ENCODE measurements around the gene TSNAXIP1. TPM values are rescaled to one million over a fixed set of nuclear protein-coding genes. Genes with fewer than 3 reads are reported as not detected.
A peak's percentile ranks its signal among the peaks of the same experiment; 100 is the strongest.
"Not testable (repeated sequence)": the region's sequence is repeated elsewhere in the genome, so short reads cannot be mapped to it uniquely, and the experiment has no call there.

The TSNAXIP1 gene
- total RNA-seq, 1 donor = 0.42 TPM

DNA sequence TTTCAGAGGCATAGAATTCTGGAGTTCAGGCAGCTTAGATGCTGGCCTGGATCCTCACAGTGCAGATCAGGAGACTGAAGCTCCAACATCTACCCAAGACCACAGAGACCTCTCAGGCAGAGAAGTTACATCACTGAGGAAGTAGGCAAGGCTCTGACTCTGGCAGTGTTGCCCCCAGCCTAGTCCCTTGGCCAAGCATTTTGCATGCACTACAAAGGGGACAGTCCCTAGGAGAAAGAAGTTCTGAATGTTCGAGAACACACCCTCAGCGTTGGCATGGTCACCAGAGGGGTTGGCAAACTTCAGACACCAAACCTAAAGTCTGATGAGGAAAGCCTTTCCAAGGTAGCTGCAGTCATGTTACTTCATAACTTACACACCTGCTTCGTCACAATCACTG is 2.8 kb upstream of the TSNAXIP1 start:
- Histone ChIP-seq H3K4me3 (ENCODE audit: low read length) (no peak overlapping the region), H3K9me3 (ENCODE audit: low read depth, low read length) (no peaks in the 10 kb centered on the region), H3K4me1 (ENCODE audit: insufficient read depth, low read length) (peaks cover 66% of the 10 kb centered on the region), H3K27me3 (ENCODE audit: insufficient read depth, low read length) (no peaks in the 10 kb centered on the region)

DNA sequence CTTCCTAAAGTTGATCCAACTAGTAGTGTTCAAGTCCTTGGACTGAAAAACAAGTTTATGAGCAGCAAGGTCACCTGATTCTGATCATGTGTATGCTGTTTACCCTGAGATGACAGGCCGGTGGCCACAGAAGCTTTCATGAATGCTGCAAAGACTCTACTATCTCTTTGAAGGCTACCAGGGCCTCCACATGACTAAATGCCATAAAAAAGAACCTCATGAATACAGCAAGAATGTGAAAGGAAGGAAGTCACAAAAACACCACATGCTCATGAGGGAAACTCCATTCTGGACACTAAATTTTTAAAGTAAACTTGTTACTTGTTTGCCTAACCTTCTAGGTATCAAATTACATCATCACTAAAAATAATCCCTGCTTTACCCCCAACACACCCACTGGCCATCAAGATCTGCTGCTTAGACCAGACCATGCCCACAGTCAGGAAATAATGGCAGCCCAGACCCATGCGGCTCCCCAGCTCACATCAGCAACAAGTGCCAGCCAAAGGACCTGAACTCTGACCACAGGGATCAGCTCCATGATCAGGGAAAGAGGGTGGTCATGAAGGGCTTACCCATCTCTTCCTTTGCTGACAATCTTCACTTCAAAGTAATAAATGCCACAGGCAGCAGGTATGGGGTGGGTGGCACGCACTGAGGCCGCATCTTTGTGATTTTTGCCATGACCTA is 1.7 kb upstream of the TSNAXIP1 start:
- Histone ChIP-seq H3K9me3 (ENCODE audit: low read depth, low read length) (no peaks in the 10 kb centered on the region), H3K4me3 (ENCODE audit: low read length) (no peak overlapping the region), H3K4me1 (ENCODE audit: insufficient read depth, low read length) (peaks cover 64% of the 10 kb centered on the region), H3K27me3 (ENCODE audit: insufficient read depth, low read length) (no peaks in the 10 kb centered on the region)

DNA sequence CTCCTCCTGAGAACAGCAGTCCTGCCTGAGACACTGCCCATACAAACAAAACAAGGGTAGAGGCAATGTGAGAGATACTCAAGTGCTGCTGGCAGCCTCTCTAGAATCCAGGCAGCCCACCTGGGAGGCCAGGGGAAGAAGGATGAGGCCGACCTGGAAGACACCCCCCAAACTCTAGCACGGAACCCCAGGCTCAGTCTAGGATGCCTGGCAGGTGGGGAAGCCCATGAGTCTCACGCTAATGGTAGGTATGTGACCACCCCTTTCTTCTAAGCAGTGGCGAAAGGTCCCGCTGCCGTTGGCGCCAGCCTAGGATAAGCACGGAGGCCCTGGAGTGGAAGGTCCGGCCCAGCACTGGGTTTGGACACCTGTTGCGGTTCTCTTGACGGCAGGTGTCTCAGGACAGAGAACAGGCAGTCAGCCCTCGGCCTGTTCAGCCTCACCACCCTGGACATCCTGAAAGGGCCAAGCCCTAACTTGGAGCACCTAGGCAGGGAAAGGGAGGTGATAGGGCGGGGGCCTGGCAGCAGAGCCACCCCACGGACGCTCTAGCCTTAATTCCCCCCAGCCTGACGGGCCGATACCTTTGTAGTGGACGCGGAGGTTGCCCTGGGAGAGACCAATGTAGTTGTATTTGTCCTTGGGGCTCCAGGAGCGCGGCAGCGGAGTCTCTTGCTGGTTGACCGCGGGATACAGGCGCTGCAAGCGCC is 816 bp upstream of the TSNAXIP1 start:
- Histone ChIP-seq H3K27me3 (ENCODE audit: insufficient read depth, low read length) (no peaks in the 10 kb centered on the region), H3K9me3 (ENCODE audit: low read depth, low read length) (no peaks in the 10 kb centered on the region), H3K4me3 (ENCODE audit: low read length) (peak overlapping the region; percentile 81), H3K4me1 (ENCODE audit: insufficient read depth, low read length) (peaks cover 57% of the 10 kb centered on the region)

DNA sequence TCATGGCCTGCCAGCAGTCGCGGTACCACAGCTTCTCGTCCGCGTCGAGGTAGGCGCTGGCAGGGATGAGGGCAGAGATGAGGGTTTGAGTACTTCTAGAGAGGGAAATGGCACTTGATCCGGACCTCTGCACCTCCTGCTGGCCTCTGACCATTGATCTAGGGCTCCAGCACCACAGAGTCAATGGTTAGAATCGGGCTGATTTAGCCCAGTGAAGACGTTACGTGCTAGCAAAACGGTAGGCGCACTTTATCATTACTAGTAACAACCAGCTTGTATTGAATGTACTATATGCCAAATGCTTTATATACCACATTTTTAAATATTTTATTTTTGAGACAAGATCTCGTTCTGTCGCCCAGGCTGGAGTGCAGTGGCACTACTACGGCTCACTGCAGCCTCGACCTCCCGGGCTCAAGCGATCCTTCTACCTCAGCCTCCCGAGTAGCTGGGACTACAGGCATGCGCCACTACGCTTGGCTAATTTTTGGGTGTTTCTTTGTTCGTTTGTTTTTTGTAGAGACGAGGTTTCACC is 526 bp downstream of the TSNAXIP1 start:
- H3K27me3 ChIP-seq (ENCODE audit: insufficient read depth, low read length) = no peaks in the 10 kb centered on the region
- H3K4me3 ChIP-seq (ENCODE audit: low read length) = peak overlapping the region; percentile 81
- H3K9me3 ChIP-seq (ENCODE audit: low read depth, low read length) = no peaks in the 10 kb centered on the region
- H3K4me1 ChIP-seq (ENCODE audit: insufficient read depth, low read length) = peaks cover 44% of the 10 kb centered on the region

DNA sequence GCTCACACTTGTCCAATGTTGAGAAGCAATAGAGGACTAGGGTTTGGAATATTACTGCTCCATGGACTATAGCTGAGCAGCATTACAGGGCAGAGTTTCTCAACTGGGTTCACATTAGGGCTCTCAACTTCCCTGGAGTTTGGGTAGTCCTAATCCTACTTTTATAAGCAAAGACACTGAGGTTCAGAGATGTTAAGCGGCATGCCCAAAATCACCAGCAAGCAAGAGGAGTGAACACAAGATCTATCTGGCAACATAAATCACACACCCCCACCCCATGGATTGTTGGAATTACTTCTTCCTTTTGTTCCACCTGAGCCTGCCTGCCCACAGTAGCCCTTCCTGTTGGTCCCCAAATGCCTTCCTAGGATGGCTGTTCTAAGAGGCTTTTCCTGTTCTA is 5.2 kb downstream of the TSNAXIP1 start:
- Histone ChIP-seq H3K4me3 (ENCODE audit: low read length) (no peak overlapping the region), H3K9me3 (ENCODE audit: low read depth, low read length) (no peaks in the 10 kb centered on the region), H3K27me3 (ENCODE audit: insufficient read depth, low read length) (no peaks in the 10 kb centered on the region), H3K4me1 (ENCODE audit: insufficient read depth, low read length) (peaks cover 7% of the 10 kb centered on the region)

- no peaks in the 10 kb centered on the region for H3K27me3 ChIP-seq (ENCODE audit: insufficient read depth, low read length)
- no peaks in the 10 kb centered on the region for H3K4me1 ChIP-seq (ENCODE audit: insufficient read depth, low read length)
- no peak overlapping the region for H3K4me3 ChIP-seq (ENCODE audit: low read length)
- no peaks in the 10 kb centered on the region for H3K9me3 ChIP-seq (ENCODE audit: low read depth, low read length)
These were observed 7.9 kb downstream of the TSNAXIP1 start for GRCh38 chr16:67814567-67814966.

DNA sequence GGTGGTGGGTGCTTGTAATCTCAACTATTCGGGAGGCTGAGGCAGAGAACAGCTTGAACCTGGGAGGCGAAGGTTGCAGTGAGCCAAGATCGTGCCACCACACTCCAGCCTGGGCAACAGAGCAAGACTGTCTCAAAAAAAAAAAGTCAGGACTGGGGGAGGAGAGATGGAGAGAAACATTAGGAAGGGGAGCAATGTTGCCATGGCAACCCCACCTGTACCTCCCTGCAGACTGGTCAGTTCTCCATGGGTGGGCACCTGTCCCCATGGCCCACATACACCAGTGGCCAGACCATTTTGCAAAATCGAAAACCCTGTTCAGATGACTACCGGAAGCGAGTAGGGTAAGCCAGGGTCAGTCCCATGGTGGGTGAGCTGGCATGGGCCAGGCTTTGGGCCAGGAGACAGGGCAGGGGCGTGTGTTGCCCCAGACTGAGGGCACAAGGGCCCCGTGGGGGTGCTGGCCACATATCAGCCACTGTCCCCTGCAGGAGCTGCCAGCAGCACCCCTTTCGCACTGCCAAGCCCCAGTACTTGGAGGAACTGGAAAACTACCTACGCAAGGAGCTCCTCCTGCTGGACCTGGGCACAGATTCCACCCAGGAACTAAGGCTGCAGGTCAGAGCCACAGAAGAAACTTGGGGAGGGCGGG is 14.0 kb downstream of the TSNAXIP1 start:
- Histone ChIP-seq H3K4me3 (ENCODE audit: low read length) (no peak overlapping the region), H3K9me3 (ENCODE audit: low read depth, low read length) (no peaks in the 10 kb centered on the region), H3K4me1 (ENCODE audit: insufficient read depth, low read length) (no peaks in the 10 kb centered on the region), H3K27me3 (ENCODE audit: insufficient read depth, low read length) (no peaks in the 10 kb centered on the region)

GRCh38 chr16:67822511-67822910 is 15.8 kb downstream of the TSNAXIP1 start:
- H3K27me3 ChIP-seq (ENCODE audit: insufficient read depth, low read length) = no peaks in the 10 kb centered on the region
- H3K9me3 ChIP-seq (ENCODE audit: low read depth, low read length) = no peaks in the 10 kb centered on the region

GRCh38 chr16:67825119-67825518 is 18.4 kb downstream of the TSNAXIP1 start:
- Histone ChIP-seq H3K27me3 (ENCODE audit: insufficient read depth, low read length) (no peaks in the 10 kb centered on the region), H3K4me1 (ENCODE audit: insufficient read depth, low read length) (no peaks in the 10 kb centered on the region), H3K9me3 (ENCODE audit: low read depth, low read length) (no peaks in the 10 kb centered on the region), H3K4me3 (ENCODE audit: low read length) (no peak overlapping the region)

More at GRCh38 chr16:67822511-67822910, 15.8 kb downstream of the TSNAXIP1 start:
- Histone ChIP-seq H3K4me1 (ENCODE audit: insufficient read depth, low read length) (no peaks in the 10 kb centered on the region), H3K4me3 (ENCODE audit: low read length) (no peak overlapping the region)

DNA sequence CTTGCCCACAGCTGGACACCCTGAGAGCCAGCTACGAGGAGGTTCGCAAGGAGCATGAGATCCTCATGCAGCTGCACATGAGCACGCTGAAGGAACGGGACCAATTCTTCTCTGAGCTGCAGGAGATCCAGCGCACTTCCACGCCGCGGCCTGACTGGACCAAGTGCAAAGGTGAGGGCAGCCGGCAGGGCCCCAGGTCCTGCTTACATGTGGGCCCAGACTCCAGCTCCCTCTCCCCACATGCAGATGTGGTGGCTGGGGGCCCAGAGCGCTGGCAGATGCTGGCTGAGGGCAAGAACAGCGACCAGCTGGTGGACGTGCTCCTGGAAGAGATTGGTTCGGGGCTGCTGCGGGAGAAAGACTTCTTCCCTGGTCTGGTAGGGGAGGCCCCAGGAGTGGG is 19.2 kb downstream of the TSNAXIP1 start:
- Histone ChIP-seq H3K27me3 (ENCODE audit: insufficient read depth, low read length) (no peaks in the 10 kb centered on the region), H3K9me3 (ENCODE audit: low read depth, low read length) (no peaks in the 10 kb centered on the region), H3K4me3 (ENCODE audit: low read length) (no peak overlapping the region), H3K4me1 (ENCODE audit: insufficient read depth, low read length) (no peaks in the 10 kb centered on the region)

DNA sequence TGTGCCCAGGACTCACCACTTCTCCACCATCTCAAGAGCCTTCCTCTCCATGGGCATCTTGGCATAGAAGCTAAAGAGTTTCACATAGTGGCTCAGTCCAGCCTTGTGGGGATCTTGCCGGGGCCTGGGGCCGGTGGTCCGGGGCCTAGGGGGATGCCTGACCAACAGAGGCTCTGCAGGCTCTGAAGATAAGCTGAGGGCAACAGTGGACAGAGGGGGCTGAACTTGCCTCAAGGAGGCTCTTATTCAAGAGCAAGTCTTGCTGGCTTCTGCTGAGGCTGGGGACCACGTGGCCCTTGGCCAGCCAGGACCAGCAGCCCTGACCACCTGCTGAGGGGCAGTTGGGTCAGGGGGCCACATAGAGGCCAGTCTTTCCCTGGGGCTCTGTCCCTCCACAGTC is 22.0 kb downstream of the TSNAXIP1 start:
- Histone ChIP-seq H3K9me3 (ENCODE audit: low read depth, low read length) (no peaks in the 10 kb centered on the region), H3K27me3 (ENCODE audit: insufficient read depth, low read length) (no peaks in the 10 kb centered on the region), H3K4me1 (ENCODE audit: insufficient read depth, low read length) (peaks cover 10% of the 10 kb centered on the region), H3K4me3 (ENCODE audit: low read length) (no peak overlapping the region)

DNA sequence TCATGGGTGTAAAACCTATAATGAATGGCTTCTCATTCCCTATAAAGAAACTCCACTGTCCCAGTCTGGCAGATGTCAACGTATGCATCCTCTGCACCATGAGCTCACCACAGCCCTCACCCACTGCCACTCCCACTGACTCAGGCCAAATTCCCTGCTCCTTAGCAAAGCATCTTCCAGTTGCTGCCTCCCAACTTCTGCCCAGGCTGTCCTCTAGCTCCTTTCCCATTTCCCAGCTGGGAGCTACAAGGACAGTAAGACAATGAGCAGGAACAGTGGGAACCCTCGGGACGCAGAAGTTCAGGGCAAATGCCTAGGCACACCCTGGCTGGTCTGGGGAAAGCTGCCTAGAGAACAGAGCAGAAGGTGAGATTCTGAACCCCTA is 26.3 kb downstream of the TSNAXIP1 start:
- H3K4me3 ChIP-seq (ENCODE audit: low read length) = peak overlapping the region; percentile 58
- H3K9me3 ChIP-seq (ENCODE audit: low read depth, low read length) = no peaks in the 10 kb centered on the region
- peaks cover 17% of the 10 kb centered on the region for H3K4me1 ChIP-seq (ENCODE audit: insufficient read depth, low read length)
- H3K27me3 ChIP-seq (ENCODE audit: insufficient read depth, low read length) = no peaks in the 10 kb centered on the region

DNA sequence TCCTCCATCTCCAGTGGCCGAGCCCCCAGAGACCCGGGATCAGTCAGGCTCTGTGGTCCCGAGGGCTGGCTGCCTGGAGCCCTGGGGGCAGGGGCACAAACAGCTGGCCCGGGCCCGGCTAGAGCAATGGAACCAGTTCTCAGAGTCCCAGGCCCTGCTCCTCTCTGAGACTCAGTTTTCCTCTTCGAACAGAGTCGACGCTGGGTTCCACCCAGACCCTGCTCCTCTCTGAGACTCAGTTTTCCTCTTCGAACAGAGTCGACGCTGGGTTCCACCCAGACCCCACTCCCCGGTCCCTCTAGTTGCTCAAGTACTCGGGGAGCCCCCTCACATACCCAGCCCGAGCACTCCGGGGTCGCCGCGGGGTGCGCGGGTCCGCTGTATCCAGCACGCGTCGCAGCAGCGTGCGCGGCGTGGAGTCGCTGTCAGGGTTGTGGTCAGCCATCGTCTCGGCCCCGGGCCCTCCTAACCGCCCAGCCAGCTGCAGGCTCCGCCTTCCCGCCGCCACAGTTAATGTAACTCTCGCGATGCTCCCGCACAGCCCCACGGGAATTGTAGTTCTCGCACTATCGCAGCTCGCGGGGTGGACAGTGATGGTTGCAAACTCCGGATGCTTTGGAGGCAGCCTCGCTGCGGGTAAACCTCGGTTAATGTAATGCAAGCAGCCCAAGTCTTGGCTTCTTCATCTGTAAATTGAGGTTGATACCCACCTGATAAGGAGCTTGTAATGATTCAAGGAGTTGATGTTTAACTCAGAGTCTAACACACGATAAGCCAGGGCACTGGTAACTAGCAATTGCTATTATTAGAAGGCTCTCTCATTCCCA is 26.9 kb downstream of the TSNAXIP1 start:
- peaks cover 17% of the 10 kb centered on the region for H3K4me1 ChIP-seq (ENCODE audit: insufficient read depth, low read length)
- H3K27me3 ChIP-seq (ENCODE audit: insufficient read depth, low read length) = no peaks in the 10 kb centered on the region
- H3K4me3 ChIP-seq (ENCODE audit: low read length) = peak overlapping the region; percentile 58
- H3K9me3 ChIP-seq (ENCODE audit: low read depth, low read length) = no peaks in the 10 kb centered on the region

GRCh38 chr16:67834242-67834614 is 27.5 kb downstream of the TSNAXIP1 start:
- Histone ChIP-seq H3K4me1 (ENCODE audit: insufficient read depth, low read length) (peaks cover 17% of the 10 kb centered on the region), H3K4me3 (ENCODE audit: low read length) (peak overlapping the region; percentile 58), H3K27me3 (ENCODE audit: insufficient read depth, low read length) (no peaks in the 10 kb centered on the region), H3K9me3 (ENCODE audit: low read depth, low read length) (no peaks in the 10 kb centered on the region)

GRCh38 chr16:67837190-67837589 is 30.5 kb downstream of the TSNAXIP1 start:
- H3K27me3 ChIP-seq (ENCODE audit: insufficient read depth, low read length); H3K4me3 ChIP-seq (ENCODE audit: low read length); H3K9me3 ChIP-seq (ENCODE audit: low read depth, low read length): not testable (repeated sequence)
- peaks cover 23% of the 10 kb centered on the region for H3K4me1 ChIP-seq (ENCODE audit: insufficient read depth, low read length)
